ENCODE measurements around the gene TNFRSF11A.

Gene TNFRSF11A

DNA sequence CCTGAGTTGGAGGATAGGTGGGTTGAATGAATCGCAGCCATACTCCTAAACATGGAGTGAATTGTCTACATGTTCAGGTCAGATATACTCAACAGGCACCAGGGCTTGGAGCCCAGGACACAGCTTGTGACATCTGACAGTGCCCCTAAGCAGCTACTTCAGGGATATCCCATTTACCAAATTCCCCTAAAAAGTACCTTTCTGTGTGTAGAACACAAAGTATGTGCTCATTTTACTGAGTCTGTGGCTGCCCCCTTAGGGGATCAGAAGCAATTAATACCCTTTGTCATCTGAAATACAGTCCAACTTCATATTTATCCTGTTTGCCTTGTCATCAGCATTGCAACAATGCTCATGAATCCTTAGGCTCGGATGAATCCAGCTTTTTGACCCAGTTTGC is 20.8 kb downstream of the TNFRSF11A start:
- no peak for FAIRE-seq

DNA sequence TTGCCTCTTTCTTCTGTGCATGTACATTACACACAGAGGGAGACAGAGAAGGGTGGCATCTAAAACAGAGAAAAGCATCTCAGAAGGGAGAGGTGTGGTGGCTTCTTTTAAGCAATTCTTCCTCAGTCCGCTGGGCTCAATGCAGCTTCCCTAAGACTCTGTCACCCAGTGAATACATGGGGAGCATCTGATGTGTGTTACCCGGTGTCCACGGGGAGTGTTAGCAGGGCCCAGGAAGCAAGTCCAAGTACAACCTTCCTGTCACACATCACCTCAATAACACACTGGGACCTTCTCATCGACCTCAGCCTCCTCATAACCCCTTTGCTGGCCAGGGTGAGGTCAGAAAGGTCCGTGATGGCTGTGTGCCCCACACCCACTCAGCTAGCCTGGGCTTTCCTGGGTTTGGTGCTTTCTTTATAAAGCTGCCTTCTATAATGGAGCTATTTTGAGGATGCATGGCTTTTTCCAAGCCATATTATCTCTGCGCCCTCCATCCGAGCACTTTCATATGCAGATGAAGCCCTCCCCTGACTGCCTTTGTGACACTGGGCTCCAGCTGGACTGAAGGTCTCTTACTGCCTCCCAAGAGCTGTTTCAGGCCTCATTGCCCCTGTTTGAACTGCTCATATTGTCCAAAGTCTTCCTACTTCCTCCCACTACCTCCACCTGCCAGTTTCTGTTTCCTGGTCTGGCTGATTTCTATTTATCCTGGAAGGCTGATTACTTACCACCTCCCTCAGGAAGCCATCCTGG is 21.4 kb downstream of the TNFRSF11A start:
- no peak for FAIRE-seq

DNA sequence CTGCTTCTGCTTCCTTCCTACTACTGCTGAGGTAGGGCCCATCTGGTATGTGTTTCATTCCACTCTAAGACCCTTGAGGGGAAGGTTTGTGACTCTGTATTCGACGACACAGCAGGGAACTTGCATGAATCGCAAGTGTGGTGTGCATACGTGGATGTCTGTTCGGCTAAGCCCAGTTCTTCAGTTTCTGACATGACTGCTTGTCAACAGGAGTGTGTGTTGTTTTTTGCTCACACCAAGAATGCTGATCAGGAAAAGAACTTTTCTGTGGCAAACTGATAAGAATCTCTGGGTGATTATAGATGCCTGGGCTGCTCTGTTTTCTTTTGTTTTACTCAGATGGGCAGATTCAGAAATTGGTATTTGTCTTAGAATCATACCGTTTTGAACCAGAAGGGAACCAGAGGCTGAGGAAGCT is 22.0 kb downstream of the TNFRSF11A start:
- no peak for FAIRE-seq

DNA sequence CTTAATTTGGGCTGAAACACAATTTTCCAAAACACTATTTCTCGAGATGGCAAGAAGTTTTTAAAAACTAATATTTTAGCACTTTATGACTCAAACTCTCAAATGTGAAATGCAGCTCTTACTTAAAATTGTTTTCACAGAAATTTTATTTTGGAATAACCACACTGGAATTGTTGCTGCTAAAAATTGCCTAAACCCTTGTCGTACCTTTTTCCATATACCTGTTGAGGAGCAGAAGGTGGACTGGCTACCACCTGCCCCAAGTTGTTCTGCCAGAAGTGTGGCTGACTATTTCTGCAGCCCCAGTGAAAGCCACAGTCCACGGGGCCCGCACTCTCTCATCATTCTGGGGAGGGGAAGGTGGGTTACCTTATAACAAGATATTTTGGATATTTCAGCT is 23.4 kb downstream of the TNFRSF11A start:
- FAIRE-seq = no peak

DNA sequence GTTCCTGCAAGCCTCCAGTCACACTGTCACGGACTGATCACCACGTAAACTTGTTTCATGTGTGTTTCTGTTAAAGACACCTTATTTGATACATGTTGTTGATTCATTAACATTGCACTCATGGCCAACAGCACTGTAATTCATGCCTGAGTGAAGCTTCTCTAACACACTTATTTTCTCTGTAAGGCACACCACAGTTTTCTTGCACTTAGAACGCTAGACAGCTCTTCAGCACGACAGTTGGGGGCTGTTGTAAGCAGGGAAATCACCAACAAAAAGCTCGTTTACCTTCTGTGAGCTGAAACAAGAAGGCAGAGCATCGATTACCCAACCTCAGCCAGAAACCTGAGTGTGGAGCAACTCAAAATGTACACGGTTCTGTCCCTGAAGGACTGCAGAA is 28.1 kb downstream of the TNFRSF11A start:
- FAIRE-seq = no peak

DNA sequence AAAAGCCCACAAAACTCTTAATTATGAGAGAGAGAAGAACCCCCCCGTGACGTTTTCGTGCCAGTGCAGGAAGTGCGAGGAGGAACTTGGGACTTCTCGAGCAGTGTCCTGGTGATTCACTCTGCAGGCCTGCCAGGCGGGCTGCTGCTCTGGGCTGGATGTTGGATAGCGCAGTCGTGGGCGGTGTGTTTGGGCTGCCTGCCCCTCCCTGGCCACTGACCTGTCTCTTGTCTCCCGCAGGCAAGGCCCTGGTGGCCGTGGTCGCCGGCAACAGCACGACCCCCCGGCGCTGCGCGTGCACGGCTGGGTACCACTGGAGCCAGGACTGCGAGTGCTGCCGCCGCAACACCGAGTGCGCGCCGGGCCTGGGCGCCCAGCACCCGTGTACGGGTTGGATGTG is 29.0 kb downstream of the TNFRSF11A start:
- no peak for FAIRE-seq

DNA sequence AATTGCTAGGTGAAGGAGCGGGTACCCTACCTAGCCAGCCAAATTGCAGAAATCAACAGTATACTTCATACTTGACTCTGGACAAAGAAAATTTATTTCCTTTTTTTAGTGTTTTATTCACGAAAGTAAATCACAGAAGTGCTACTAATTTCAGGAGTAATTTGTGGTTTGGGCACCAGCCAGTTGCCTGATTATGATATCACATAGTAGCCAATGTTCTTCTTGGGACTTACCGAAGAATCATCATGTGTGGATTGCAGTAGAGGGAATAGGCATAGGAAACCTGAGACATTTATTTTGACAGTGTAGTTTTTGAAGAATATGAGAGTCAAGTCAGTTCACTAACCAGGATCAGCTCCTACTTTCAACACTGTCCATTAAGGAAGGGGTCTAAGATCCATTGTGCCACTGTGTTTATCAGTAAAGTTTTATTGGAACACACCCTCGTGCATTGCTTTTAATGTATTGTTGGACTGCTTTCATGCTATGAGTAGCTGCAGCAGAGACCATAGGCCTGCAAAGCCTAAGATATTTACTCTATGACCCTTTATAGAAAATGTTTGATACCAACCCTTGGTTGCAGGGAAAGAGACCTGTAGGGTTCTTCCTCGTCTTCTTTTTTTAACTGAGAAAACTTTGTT is 32.1 kb downstream of the TNFRSF11A start:
- FAIRE-seq = no peak

DNA sequence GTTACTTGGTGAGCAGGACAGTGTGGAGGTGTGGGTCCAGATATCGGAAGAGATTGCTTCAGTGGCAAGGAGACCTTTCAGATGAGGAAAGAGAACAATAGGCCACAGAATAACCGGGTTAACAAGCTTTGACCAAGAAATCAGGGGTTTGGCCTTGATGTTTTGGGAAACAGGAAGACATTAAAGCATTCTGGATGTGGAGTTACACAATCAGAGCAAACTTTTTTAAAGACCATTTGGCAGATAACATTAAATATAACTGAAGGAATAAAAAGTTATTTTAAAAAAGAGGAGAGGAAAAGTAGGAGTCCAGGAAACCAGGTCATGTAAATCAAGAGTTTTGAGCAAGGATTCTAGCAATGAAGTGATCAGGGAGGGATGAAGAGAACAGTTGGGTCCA is 35.7 kb downstream of the TNFRSF11A start:
- FAIRE-seq = no peak

DNA sequence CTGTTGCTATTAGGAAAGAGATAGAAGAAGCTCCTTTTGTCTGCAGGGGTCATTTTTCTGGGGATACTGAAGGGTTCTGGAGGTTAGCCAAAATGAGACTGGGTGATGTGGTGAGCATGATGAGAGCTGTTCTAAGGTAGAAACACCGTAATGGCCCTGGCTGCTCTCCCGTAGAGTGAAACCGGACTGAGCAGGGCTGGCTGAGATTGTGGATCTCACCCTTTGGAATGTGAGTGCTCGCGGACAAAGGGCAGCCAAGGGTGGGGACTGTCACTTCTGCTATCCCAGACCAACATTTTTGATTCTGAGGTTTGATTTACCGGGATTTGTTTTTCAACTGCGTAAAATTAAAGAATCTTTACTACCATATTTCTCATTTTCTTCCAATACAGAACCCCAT is 36.2 kb downstream of the TNFRSF11A start:
- FAIRE-seq = no peak

DNA sequence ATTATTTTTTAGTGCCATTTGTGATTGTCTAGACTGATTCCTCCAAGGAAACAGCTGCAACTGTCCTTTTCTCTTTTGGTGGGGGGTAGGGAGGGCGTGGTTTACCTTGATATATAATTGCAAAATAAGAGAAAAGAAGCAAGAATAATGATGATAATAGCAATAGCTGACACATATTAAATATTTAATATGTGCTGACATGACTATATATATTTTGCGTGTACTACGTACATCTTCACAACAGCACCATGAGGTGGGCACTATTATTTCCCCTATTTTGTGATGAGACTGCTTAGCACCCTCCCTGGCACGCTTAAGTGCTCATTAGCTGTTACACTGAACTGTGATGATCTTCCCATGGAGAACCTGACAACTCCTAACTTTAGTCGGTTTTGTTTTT is 39.4 kb downstream of the TNFRSF11A start:
- FAIRE-seq = no peak

DNA sequence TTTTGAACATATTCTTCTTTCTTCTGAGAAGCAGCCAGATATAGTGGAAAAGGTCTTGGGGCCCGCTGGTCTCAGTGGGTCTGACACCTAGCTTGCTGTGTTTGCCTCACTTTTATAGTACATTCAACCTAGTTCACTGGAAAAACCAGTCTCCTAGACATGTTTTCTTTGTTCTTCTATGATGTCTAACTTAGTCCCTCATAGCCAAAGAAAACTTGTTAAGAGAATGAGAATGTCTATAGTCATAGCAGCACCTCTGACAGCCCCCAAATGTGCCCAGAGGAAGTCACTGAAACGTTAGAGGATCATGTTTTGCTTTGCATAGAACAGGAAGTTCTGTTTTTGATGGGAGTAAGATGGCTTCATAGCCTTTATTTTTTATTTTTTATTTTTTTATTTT is 40.3 kb downstream of the TNFRSF11A start:
- no peak for FAIRE-seq

DNA sequence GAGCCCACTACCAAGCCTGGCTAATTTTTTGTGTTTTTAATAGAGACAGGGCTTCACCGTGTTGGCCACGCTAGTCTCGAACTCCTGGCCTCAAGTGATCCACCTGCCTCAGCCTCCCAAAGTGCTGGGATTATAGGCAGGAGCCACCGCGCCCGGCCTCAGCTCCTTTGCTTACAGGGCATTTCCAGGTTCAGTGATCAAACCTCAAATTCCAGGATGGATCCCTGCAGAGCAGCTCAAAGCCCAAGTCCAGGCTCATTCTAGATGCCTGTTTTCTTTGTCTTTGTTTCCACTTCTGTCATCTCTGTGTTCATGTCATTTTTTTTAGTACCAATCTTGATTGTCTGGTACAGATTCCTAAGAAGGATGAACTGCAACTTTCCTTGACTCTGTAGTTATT is 41.9 kb downstream of the TNFRSF11A start:
- no peak for FAIRE-seq

DNA sequence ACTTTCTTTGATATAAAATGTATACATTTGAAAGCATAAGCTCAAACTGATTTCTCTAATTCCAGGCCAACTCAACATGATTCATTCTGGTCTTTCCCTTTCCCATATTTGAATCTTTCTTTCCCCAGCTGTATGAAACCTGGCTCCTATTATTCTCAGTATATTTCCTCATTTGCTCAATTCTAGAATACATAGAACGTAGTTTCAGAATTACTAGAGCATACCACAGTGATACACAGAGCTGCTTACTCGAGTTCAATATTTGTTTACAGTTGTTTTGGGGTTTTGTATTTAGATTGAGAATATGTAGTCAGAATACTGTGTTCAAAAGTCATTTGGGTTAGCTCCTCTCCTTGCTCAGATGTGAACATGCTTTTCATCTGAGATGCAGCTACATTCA is 43.0 kb downstream of the TNFRSF11A start:
- no peak for FAIRE-seq

DNA sequence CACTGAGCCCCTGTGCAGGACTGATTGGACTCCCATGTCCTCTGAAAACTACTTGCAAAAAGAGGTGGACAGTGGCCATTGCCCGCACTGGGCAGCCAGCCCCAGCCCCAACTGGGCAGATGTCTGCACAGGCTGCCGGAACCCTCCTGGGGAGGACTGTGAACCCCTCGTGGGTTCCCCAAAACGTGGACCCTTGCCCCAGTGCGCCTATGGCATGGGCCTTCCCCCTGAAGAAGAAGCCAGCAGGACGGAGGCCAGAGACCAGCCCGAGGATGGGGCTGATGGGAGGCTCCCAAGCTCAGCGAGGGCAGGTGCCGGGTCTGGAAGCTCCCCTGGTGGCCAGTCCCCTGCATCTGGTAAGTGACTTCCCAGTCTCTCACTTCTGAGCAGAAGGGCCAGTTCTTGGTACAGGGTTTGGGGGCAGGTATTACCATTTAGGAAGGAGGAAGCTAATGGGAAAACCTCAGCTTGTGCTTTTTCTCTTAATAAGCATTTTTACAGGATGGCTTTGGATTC is 44.1 kb downstream of the TNFRSF11A start:
- FAIRE-seq = no peak

DNA sequence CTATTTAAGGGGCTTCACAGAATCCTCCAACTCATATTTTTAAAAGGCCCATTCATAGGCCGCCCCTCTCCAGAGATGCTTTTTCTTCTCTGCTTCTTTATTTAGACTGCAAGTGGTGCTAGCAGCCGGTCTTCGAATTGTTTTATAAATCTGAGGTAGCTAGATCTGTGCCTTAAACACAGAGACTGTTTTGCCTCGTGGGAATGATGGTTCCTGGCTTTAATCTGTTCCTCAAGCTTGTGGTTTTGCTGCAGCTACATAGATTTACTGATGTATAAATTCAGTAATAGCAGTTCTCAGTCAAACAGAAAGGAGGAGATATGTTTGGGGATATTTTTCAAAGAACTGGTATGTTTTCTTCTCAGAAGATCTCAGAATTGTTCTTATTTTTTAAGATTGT is 45.3 kb downstream of the TNFRSF11A start:
- FAIRE-seq = no peak

DNA sequence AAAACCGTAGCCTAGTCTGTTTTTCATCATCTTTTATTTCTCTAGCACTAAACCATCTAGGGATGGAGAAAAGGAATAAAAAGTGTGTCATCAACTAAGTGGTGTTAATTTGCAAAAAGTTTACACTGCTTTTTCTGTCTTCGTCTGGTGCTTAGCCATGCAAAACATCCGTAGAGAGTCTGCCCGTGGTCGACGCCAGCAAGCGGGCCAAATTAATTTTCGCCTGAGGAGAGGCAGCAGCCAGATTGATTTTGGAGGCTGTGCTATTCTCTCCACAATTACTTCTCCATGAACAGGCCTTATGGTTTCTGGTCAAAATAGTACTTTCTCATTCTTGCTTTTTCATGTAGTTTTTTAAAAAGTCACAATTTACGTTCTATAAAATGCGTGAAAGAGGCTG is 46.3 kb downstream of the TNFRSF11A start:
- FAIRE-seq = no peak

DNA sequence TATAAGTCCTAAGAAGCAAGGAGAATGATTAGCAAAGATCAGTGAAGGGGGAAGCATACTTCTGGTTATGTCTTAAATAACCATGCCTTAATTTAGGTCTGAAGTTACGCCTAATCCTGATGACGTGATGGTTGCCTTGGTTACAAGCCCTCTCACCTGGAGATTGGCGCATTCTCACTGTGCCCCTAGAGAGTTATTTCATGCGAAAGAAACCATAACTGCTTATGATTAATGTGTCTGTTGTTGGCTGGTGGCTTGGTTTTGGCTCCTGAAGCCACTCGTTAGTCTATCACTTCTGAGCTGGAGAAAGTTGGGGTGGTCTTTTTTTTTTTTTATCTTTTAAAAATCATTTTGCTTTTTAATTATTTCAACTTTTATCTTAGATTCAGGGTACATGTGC is 47.0 kb downstream of the TNFRSF11A start:
- FAIRE-seq = no peak

DNA sequence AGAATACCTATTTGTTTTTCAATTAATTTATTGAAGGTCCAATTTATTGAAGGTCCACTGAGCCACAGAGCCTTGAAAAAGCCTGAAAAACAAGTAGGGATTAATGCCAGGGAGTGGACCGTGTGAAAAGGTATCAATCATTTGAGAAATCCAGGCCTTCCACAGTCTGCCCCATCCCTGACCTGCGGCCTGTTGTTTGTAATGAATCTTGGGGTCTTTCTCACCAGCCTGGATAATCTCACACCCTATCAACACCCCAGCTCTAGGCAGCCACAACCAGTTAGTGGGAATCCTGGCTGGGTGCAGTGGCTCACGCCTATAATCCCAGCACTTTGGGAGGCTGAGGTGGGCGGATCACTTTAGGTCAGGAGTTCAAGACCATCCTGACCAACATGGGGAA is 47.8 kb downstream of the TNFRSF11A start:
- no peak for FAIRE-seq

DNA sequence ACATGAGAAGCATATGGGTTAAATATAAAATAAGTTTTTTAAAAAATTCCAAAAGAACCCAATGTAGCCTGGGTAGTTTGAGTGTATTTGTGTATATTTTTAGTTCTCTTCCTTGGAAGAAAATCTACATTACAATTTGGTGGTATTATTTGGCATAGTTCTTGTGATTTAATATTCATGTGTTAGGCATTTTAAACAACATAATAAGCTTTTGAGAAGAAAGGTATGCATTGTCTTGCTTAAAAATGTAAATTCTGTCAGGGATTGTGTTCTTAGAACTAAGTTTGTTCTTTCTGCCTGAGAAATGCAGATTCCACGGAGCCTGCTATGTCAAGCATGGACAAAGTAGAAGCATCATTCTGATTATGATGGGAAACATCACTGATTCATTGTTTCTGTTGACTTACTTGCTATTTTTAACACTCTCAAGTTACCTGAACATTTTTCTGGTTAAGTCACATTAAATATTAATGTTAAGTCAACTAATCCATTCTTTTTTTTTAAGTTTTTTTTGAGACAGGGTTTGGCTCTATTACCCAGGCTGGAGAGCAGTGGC is 49.4 kb downstream of the TNFRSF11A start:
- FAIRE-seq = no peak

DNA sequence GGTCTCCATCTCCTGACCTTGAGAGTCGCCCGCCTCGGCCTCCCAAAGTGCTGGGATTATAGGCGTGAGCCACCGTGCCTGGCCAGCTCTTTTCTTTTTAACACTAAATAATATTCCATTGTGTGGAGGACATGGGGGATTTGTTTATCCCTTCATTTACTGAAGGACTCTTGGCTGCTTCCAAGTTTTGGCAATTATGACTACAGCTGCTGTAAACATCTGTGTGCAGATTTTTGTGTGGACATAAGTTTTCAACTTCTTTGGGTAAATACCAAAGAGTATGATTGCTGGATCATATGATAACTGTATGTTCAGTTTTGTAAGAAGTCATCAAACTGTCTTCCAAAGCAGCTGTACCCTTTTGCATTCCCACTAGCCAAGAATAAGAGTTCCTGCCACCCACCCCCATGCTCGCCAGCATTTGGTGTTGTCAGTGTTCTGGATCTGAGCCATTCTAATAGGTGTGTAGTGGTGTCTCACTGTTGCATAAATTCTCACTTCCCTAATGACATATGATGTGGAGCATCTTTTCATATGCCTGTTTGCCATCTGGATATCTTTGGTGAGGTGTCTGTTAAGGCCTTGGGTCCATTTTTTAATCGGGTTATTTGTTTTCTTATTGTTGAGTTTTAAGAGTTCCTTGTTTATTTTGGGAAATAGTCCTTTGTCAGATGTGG is 52.2 kb downstream of the TNFRSF11A start:
- FAIRE-seq = no peak

DNA sequence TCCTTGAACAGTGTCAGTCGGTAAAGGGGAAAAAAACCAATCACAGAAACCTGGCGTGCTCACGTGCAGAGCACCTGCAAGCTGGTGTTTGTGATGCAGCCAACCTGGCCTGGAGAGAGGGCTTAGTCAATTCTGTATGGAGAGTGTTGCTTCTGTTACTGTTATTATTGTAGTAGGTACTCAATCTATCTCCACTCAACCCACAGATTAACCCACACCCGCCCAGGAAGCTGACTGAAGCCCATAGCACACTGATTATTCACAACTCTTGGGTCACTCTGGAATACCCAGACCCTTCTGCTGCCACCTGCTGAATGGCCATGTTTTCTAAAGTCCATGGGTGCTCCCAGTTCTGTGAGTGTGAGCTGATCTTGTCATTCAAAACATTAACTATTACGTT is 53.9 kb downstream of the TNFRSF11A start:
- FAIRE-seq = no peak

DNA sequence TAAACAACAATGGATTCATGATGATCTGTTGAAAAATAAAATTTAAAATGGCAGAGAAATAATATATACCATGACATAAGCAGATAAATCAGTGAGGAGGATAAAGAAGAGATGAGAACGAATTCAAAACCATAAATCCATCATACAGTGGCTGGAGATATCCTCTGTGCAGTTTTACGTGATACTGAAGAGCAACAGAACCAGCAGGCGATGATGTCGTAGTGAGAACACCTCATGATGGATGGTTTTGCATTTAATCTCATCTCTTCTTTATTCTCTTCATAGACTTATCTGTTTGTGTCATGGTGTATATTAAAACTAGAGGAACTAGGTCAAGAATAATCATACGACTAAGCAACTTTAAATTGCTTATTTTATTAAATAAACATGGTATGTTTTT is 56.3 kb downstream of the TNFRSF11A start:
- FAIRE-seq = no peak

DNA sequence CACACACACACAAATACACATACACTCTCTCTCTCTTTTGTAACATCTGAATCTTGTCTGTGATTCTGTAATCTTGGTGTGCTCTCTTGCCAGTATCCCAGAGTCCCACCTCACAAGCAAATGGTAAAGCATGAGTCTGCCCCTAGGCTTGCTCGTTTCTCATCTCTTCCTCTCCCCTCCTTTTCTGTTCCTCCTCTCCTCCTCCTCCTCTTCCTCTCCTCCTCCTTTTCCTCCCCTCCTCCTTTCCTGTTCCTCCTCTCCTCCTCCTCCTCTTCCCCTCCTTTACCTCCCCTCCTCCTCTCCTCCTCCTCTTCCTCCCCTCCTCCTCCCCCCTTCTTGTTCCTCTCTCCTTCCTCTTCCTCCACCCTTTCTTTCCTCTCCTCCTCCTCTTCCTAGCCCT is 59.0 kb downstream of the TNFRSF11A start:
- no peak for FAIRE-seq

DNA sequence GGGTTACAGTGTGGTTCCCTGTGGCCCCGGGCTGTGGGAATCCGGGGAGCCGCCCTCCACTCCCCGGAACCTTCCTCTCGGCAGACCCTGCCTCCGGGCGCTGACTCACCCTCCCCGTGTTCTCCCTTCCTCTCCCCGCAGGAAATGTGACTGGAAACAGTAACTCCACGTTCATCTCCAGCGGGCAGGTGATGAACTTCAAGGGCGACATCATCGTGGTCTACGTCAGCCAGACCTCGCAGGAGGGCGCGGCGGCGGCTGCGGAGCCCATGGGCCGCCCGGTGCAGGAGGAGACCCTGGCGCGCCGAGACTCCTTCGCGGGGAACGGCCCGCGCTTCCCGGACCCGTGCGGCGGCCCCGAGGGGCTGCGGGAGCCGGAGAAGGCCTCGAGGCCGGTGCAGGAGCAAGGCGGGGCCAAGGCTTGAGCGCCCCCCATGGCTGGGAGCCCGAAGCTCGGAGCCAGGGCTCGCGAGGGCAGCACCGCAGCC is 59.5 kb downstream of the TNFRSF11A start:
- no peak for FAIRE-seq
